H9 (cell line): ENCODE measurements around the gene CEP68. TPM values are rescaled to one million over a fixed set of nuclear protein-coding genes. Genes with fewer than 3 reads are reported as not detected.

Source experiments
- DNase-seq: peaks from one replicate; pipeline ENCODE4 v3.0.0-alpha.2; 2017
- H2AFZ ChIP-seq: one replicate; pipeline ENCODE4 v1.6.1; 2013; ENCODE audit warnings: mild to moderate bottlenecking, low read length, control low read depth, moderate library complexity
- H2AK5ac ChIP-seq: 2 replicates; pipeline ENCODE4 v1.6.1; 2013; ENCODE audit warnings: low read length, control low read depth, mixed read lengths; ENCODE audit not compliant: insufficient read length
- H2BK120ac ChIP-seq: one replicate; pipeline ENCODE4 v1.6.1; 2013; ENCODE audit warnings: low read depth, mild to moderate bottlenecking, low read length, control low read depth, inconsistent platforms; ENCODE audit not compliant: poor library complexity, severe bottlenecking
- H2BK12ac ChIP-seq: 2 replicates; pipeline ENCODE4 v1.6.1; 2013; ENCODE audit warnings: low read length, control low read depth, mixed read lengths, low read depth; ENCODE audit not compliant: insufficient read length
- H2BK15ac ChIP-seq: 2 replicates; pipeline ENCODE4 v1.6.1; 2013; ENCODE audit warnings: low read depth, low read length, control low read depth
- H2BK20ac ChIP-seq: one replicate; pipeline ENCODE4 v1.6.1; 2013; ENCODE audit warnings: low read depth, mild to moderate bottlenecking, low read length, control low read depth, inconsistent platforms; ENCODE audit not compliant: poor library complexity, severe bottlenecking
- H2BK5ac ChIP-seq: 2 replicates; pipeline ENCODE4 v1.6.1; 2013; ENCODE audit warnings: low read length, control low read depth, mixed read lengths; ENCODE audit not compliant: insufficient read length
- H3K14ac ChIP-seq: 2 replicates; pipeline ENCODE4 v1.6.1; 2013; ENCODE audit warnings: low read length, control low read depth; ENCODE audit not compliant: insufficient read depth
- H3K18ac ChIP-seq: 2 replicates; pipeline ENCODE4 v1.6.1; 2013; ENCODE audit warnings: low read depth, mild to moderate bottlenecking, mixed read lengths, low read length, control low read depth; ENCODE audit not compliant: insufficient read length
- H3K23ac ChIP-seq: 2 replicates; pipeline ENCODE4 v1.6.1; 2013; ENCODE audit warnings: low read length, control low read depth, mixed read lengths, low read depth; ENCODE audit not compliant: insufficient read length
- H3K23me2 ChIP-seq: 2 replicates; pipeline ENCODE4 v1.6.1; 2013; ENCODE audit warnings: low read depth, mild to moderate bottlenecking, mixed read lengths, low read length, control low read depth; ENCODE audit not compliant: insufficient read length, poor library complexity, severe bottlenecking
- H3K27ac ChIP-seq: 2 replicates; pipeline ENCODE4 v1.5.1; 2013; ENCODE audit warnings: low read length, control low read depth, mixed read lengths, low read depth; ENCODE audit not compliant: insufficient read length
- H3K27me3 ChIP-seq: 2 replicates; pipeline ENCODE4 v1.6.1; 2013; ENCODE audit warnings: low read length, control low read depth, inconsistent platforms; ENCODE audit not compliant: insufficient read depth
- H3K4ac ChIP-seq: 2 replicates; pipeline ENCODE4 v1.6.1; 2013; ENCODE audit warnings: low read depth, mild to moderate bottlenecking, control low read depth, inconsistent platforms, low read length, moderate library complexity
- H3K4me1 ChIP-seq: 2 replicates; pipeline ENCODE4 v1.6.1; 2013; ENCODE audit warnings: low read length, control low read depth, inconsistent platforms; ENCODE audit not compliant: insufficient read depth
- H3K4me2 ChIP-seq: 2 replicates; pipeline ENCODE4 v1.6.1; 2013; ENCODE audit warnings: low read length, control low read depth, mixed read lengths; ENCODE audit not compliant: insufficient read length, insufficient read depth
- H3K56ac ChIP-seq: 2 replicates; pipeline ENCODE4 v1.6.1; 2013; ENCODE audit warnings: low read depth, mild to moderate bottlenecking, mixed read lengths, low read length, control low read depth; ENCODE audit not compliant: insufficient read length
- H3K79me1 ChIP-seq: 2 replicates; pipeline ENCODE4 v1.6.1; 2013; ENCODE audit warnings: low read depth, mild to moderate bottlenecking, moderate library complexity, low read length, control low read depth, inconsistent platforms; ENCODE audit not compliant: insufficient read depth, poor library complexity, severe bottlenecking
- H3K79me2 ChIP-seq: 2 replicates; pipeline ENCODE4 v1.6.1; 2013; ENCODE audit warnings: low read length, control low read depth, inconsistent platforms; ENCODE audit not compliant: insufficient read depth
- H3K9ac ChIP-seq: 2 replicates; pipeline ENCODE4 v1.6.1; 2013; ENCODE audit warnings: low read length, control low read depth, mixed read lengths; ENCODE audit not compliant: insufficient read length; ENCODE audit errors: extremely low read depth
- H3K9me3 ChIP-seq: one replicate; pipeline ENCODE4 v1.6.1; 2013; ENCODE audit warnings: low read depth, low read length, inconsistent platforms; ENCODE audit not compliant: control insufficient read depth
- H3T11ph ChIP-seq: one replicate; pipeline ENCODE4 v1.6.1; 2013; ENCODE audit warnings: mild to moderate bottlenecking, low read length, control low read depth, inconsistent platforms
- H4K20me1 ChIP-seq: one replicate; pipeline ENCODE4 v1.6.1; 2013; ENCODE audit not compliant: control insufficient read depth, insufficient read length, insufficient read depth
- H4K5ac ChIP-seq: 2 replicates; pipeline ENCODE4 v1.6.1; 2013; ENCODE audit warnings: low read depth, mild to moderate bottlenecking, mixed read lengths, low read length, control low read depth; ENCODE audit not compliant: insufficient read length
- H4K8ac ChIP-seq: replicated peaks from 2 replicates; pipeline ENCODE4 v1.6.1; 2013; ENCODE audit warnings: low read length, control low read depth, mixed read lengths, low read depth; ENCODE audit not compliant: insufficient read length
- H4K91ac ChIP-seq: 2 replicates; pipeline ENCODE4 v1.6.1; 2013; ENCODE audit warnings: low read depth, mild to moderate bottlenecking, moderate library complexity, mixed read lengths, low read length, control low read depth; ENCODE audit not compliant: insufficient read length
- H3K27ac Mint-ChIP-seq, 3 experiments: 2 replicates in 2 of 3; 3 replicates in 1 of 3; pipeline ENCODE4 v1.8.0; 2020 to 2021; ENCODE audit warnings: mixed read lengths in 3 of 3, mild to moderate bottlenecking in 1 of 3, moderate library complexity in 1 of 3
- H3K27me3 Mint-ChIP-seq: 2 replicates; pipeline ENCODE4 v1.8.0; 2021; ENCODE audit warnings: low read depth, mild to moderate bottlenecking, moderate library complexity, mixed read lengths
- H3K36me3 Mint-ChIP-seq, 3 experiments: 2 replicates in 2 of 3; 3 replicates in 1 of 3; pipeline ENCODE4 v1.8.0; 2020 to 2021; ENCODE audit warnings: low read depth in 3 of 3, mixed read lengths in 3 of 3; ENCODE audit not compliant: insufficient read depth in 1 of 3
- H3K4me1 Mint-ChIP-seq, 2 experiments: 2 replicates each; pipeline ENCODE4 v1.8.0; 2020; ENCODE audit warnings: mixed read lengths in 2 of 2
- H3K4me3 Mint-ChIP-seq, 2 experiments: 2 replicates in 1 of 2; 3 replicates in 1 of 2; pipeline ENCODE4 v1.8.0; 2020 to 2021; ENCODE audit warnings: mild to moderate bottlenecking in 2 of 2, mixed read lengths in 2 of 2, moderate library complexity in 1 of 2
- H3K9me3 Mint-ChIP-seq, 2 experiments: 2 replicates in 1 of 2; 3 replicates in 1 of 2; pipeline ENCODE4 v1.8.0; 2020; ENCODE audit warnings: mild to moderate bottlenecking in 2 of 2, mixed read lengths in 2 of 2, moderate library complexity in 1 of 2
- WGBS: extraction: QIAGEN DNeasy Blood & Tissue Kit; methylation state at CpG from one replicate; pipeline ENCODE4 v1.1.7; 2013; ENCODE audit warnings: missing lambda C conversion rate, low lambda C conversion rate, mixed read lengths; ENCODE audit not compliant: insufficient read length; ENCODE audit errors: extremely low coverage; 5-methylcytosine and 5-hydroxymethylcytosine counted together
- total RNA-seq: library from RNA; stranded (reverse); gene quantifications from 2 replicates; pipeline ENCODE4 v1.2.1, GENCODE V29; 2021
- TF ChIP-seq, protein P1 (sequence below): fragments of 200-600 bp; sonication (generic); conservative IDR thresholded peaks from 3 replicates; pipeline ENCODE4 v1.8.0; 2021; ENCODE audit warnings: antibody characterized with exemption, mild to moderate bottlenecking

Gene CEP68
- total RNA-seq, 1 experiment from 2014 or later, result 20.2 TPM

GRCh38 chr2:65075605-65076344 lies 19.6 kb downstream of the CEP68 start:
- no peak overlapping the region for H4K8ac ChIP-seq
- H2AK5ac ChIP-seq, result no peak overlapping the region
- H3K4me1 ChIP-seq, result peaks cover 10% of the 10 kb centered on the region; the same call in 1 of the 2 replicates
- no peaks in the 10 kb centered on the region for H3K9me3 ChIP-seq
- H3K4me1 Mint-ChIP-seq, result peaks cover 25 to 27% of the 10 kb centered on the region in 2 experiments
- no peak overlapping the region for H2AFZ ChIP-seq
- no peak overlapping the region for H4K5ac ChIP-seq
- no peak overlapping the region for H3K9ac ChIP-seq
- no peak overlapping the region for H3K23ac ChIP-seq
- H3K9me3 Mint-ChIP-seq, result no peaks in the 10 kb centered on the region
- peak overlapping the region in 2 of 3 experiments; percentile 62 to 66; a peak in 3 of 7 replicates for H3K27ac Mint-ChIP-seq
- no peak overlapping the region for H3K4ac ChIP-seq
- H3K4me2 ChIP-seq, result no peak overlapping the region
- H3K23me2 ChIP-seq, result no peaks in the 10 kb centered on the region
- no peaks in the 10 kb centered on the region for H3K27me3 Mint-ChIP-seq
- no peak overlapping the region for H4K91ac ChIP-seq
- H4K20me1 ChIP-seq, result no peaks in the 10 kb centered on the region
- H3K79me2 ChIP-seq, result no peaks in the 10 kb centered on the region
- H3K79me1 ChIP-seq, result no peaks in the 10 kb centered on the region
- peak overlapping the region in 1 of 2 experiments; percentile 51; a peak in 1 of 5 replicates for H3K4me3 Mint-ChIP-seq
- H3K27me3 ChIP-seq, result no peaks in the 10 kb centered on the region
- H3K27ac ChIP-seq, result no peak overlapping the region
- H3K14ac ChIP-seq, result no peak overlapping the region
- H2BK20ac ChIP-seq, result no peak overlapping the region
- TF ChIP-seq, protein P1, sequence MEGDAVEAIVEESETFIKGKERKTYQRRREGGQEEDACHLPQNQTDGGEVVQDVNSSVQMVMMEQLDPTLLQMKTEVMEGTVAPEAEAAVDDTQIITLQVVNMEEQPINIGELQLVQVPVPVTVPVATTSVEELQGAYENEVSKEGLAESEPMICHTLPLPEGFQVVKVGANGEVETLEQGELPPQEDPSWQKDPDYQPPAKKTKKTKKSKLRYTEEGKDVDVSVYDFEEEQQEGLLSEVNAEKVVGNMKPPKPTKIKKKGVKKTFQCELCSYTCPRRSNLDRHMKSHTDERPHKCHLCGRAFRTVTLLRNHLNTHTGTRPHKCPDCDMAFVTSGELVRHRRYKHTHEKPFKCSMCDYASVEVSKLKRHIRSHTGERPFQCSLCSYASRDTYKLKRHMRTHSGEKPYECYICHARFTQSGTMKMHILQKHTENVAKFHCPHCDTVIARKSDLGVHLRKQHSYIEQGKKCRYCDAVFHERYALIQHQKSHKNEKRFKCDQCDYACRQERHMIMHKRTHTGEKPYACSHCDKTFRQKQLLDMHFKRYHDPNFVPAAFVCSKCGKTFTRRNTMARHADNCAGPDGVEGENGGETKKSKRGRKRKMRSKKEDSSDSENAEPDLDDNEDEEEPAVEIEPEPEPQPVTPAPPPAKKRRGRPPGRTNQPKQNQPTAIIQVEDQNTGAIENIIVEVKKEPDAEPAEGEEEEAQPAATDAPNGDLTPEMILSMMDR, result no peak
- peaks cover 32 to 69% (median 63%) of the 10 kb centered on the region in 3 experiments for H3K36me3 Mint-ChIP-seq
- H2BK15ac ChIP-seq, result no peak overlapping the region
- H3K56ac ChIP-seq, result no peak overlapping the region
- H3K18ac ChIP-seq, result no peak overlapping the region
- H3T11ph ChIP-seq, result no peak overlapping the region
- no CpG with 5 or more reads among the region's 5 CpGs for WGBS
- peak; percentile 68 for DNase-seq
- H2BK12ac ChIP-seq, result no peak overlapping the region
- H2BK120ac ChIP-seq, result no peak overlapping the region
- H2BK5ac ChIP-seq, result no peak overlapping the region
